Mammary epithelial cell (primary cell): Measurements from ENCODE around the gene SSBP3.

ENCODE experiments used
- CTCF ChIP-seq, 2 donors: IDR thresholded peaks in 1 of 2; conservative IDR thresholded peaks in 1 of 2; 2 replicates each; pipeline ENCODE4 v1.5.1; 2011 to 2012; ENCODE audit warnings: inconsistent platforms in 2 of 2, low read length in 2 of 2, mild to moderate bottlenecking in 2 of 2, control low read depth in 1 of 2, low read depth in 1 of 2; ENCODE audit not compliant: insufficient read depth in 1 of 2; ENCODE audit errors: extremely low read depth in 1 of 2
- EZH2 ChIP-seq: IDR thresholded peaks from 2 replicates; pipeline ENCODE4 v1.6.1; 2012; ENCODE audit warnings: low read length, inconsistent platforms, borderline replicate concordance

- TF ChIP-seq CTCF (conservative IDR thresholded peaks at IDR 0.05 in 1 of 2, IDR thresholded peaks at IDR 0.05 in 1 of 2; ENCODE audit: extremely low read depth in 1 of 2, insufficient read depth in 1 of 2, low read depth in 1 of 2, low read length in 2 of 2) (no peak), EZH2 (no peak)
Observed at GRCh38 chr1:54415991-54416390, 9.8 kb upstream of the SSBP3 start.
